ENCODE measurements around the gene TMIGD3.

GRCh38 chr1:111504097-111504496 lies 664 bp upstream of the TMIGD3 start:
- TF ChIP-seq POLR2A (IDR thresholded peaks at IDR 0.05; ENCODE audit: low read depth, low read length) (no peak), TAF1 (IDR thresholded peaks at IDR 0.05; ENCODE audit: low read depth, low read length) (no peak), POLR2AphosphoS5 (IDR thresholded peaks at IDR 0.05; ENCODE audit: low read depth, low read length) (no peak), SPI1 (IDR thresholded peaks at IDR 0.05; ENCODE audit: low read depth, low read length) (no peak), POU2F2 (IDR thresholded peaks at IDR 0.05; ENCODE audit: low read depth, low read length) (no peak)
